IPS-18a (cell line): Measurements from ENCODE around the gene IGDCC3.
"Not testable (repeated sequence)": the region's sequence is repeated elsewhere in the genome, so short reads cannot be mapped to it uniquely, and the experiment has no call there.

Source experiments
- H3K27ac ChIP-seq: one replicate; pipeline ENCODE4 v1.5.1; 2013; ENCODE audit warnings: low read length
- H3K27me3 ChIP-seq: one replicate; pipeline ENCODE4 v1.6.1; 2013; ENCODE audit warnings: mild to moderate bottlenecking, low read length; ENCODE audit not compliant: control insufficient read depth, insufficient read depth
- H3K36me3 ChIP-seq: one replicate; pipeline ENCODE4 v1.6.1; 2013; ENCODE audit warnings: low read depth, low read length; ENCODE audit not compliant: control insufficient read depth
- H3K4me1 ChIP-seq: one replicate; pipeline ENCODE4 v1.6.1; 2013; ENCODE audit warnings: low read depth, low read length; ENCODE audit not compliant: control insufficient read depth
- H3K4me3 ChIP-seq: one replicate; pipeline ENCODE4 v1.5.1; 2013; ENCODE audit warnings: low read length
- H3K9ac ChIP-seq: one replicate; pipeline ENCODE4 v1.6.1; 2013; ENCODE audit warnings: mild to moderate bottlenecking, low read length, moderate library complexity
- H3K9me3 ChIP-seq: one replicate; pipeline ENCODE4 v1.6.1; 2013; ENCODE audit warnings: low read depth, low read length; ENCODE audit not compliant: control insufficient read depth

IGDCC3 gene

DNA sequence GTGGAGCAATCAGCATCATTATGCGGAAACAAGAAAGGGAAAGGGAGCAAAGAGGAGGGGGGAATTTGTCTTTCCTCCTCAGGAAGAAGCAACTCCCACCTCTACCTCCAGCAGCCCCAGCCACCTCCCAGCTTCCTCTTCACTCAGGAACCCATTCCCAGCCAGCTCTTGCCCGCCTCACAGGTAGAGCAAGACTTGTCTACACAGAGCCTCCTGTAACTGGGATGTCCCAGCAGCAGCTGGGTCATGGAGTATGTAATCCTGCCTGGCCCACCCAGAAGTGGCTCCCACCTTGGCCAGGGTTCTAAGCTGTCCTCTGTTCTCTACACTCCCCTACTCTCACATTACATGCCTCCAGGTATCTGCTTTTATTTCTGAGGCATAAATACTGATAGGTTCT lies 14.0 kb downstream of the IGDCC3 start:
- Histone ChIP-seq H3K4me3 (no peak overlapping the region), H3K36me3 (no peaks in the 10 kb centered on the region), H3K9me3 (no peaks in the 10 kb centered on the region), H3K27me3 (peaks cover 8% of the 10 kb centered on the region), H3K27ac (no peak overlapping the region), H3K9ac (no peak overlapping the region), H3K4me1 (peaks cover 41% of the 10 kb centered on the region)

DNA sequence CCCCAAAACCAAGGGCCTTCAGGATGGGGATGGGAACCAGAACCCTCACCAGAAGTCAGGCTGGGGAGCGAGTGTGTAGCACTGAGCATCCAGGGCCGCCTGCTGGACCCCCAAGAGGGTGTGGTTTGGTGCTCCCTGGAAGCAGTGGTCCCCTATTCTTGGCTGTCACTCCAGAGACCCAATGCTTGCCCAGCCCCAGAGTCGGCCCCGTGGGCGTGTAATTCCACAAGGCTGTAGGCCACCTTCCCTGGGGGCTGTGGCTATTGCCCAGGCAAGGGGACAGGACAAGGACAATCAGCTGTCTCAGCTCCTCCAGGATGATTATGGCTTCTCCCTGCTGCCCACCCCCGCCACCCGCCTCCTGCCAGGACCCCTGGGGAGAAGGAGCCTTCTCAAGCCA lies 14.5 kb downstream of the IGDCC3 start:
- H3K27ac ChIP-seq = no peak overlapping the region
- no peak overlapping the region for H3K4me3 ChIP-seq
- peaks cover 12% of the 10 kb centered on the region for H3K27me3 ChIP-seq
- H3K9me3 ChIP-seq = no peaks in the 10 kb centered on the region
- H3K36me3 ChIP-seq = no peaks in the 10 kb centered on the region
- H3K4me1 ChIP-seq = peaks cover 36% of the 10 kb centered on the region
- no peak overlapping the region for H3K9ac ChIP-seq

DNA sequence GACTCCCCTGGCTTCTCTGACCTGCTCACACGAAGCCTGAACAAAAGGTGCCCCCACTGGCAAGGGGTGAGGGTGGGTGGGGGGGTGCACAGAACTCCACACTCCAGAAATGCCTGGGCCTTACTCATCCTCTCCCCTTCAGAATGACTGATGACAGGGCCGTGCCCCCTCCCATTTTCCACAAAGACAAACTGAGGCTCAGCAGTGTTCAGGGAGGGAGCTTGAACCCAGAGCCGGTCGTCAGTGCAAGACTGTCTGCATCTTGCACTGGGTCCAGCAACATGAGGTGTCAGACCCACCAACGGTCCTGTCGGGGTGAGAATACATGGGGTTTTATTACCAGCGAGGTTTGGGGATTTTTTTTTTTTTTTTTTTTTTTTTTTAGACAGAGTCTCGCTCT lies 15.3 kb downstream of the IGDCC3 start:
- Histone ChIP-seq H3K9ac (no peak overlapping the region), H3K27ac (no peak overlapping the region), H3K4me1 (peaks cover 28% of the 10 kb centered on the region), H3K4me3 (no peak overlapping the region), H3K27me3 (peaks cover 20% of the 10 kb centered on the region), H3K9me3 (no peaks in the 10 kb centered on the region), H3K36me3 (no peaks in the 10 kb centered on the region)

DNA sequence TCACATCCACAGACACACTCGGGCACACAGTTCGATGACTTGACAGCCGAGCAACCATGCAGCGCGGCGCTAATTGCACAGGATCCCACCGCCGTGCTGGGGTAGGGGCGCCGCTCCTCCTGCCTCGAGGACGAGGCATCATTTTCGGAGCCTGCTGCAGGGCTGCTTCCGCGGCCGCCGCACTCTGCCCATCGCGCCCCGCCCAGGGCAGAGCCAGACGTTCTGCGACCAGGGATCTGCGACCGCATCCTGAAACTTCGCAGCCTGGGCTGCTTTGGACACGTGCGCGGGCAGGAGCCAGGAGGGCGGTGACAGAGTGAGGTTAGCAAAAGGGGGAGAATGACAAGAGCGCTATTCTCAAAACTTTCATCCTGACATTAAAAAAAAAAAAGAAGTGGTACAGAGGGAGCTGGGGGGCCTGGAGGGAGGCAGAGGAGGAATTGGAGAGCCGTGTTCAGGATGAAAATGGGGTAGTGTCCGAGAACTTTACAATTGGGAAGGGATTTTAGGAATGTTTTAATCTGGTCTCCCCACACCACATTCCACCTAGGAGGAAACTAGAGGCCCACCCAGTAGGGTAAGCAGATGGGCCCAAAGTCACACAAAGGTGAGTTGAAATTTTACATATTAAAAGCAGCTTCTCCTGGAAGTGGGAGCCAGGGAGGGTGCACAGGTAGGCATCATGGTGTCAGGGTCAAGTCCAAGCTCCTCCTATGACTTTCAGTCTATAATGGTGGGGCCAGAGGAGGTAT lies 15.9 kb downstream of the IGDCC3 start:
- H3K4me1 ChIP-seq = peaks cover 26% of the 10 kb centered on the region
- H3K9me3 ChIP-seq = no peaks in the 10 kb centered on the region
- no peak overlapping the region for H3K4me3 ChIP-seq
- no peak overlapping the region for H3K9ac ChIP-seq
- H3K36me3 ChIP-seq = no peaks in the 10 kb centered on the region
- no peak overlapping the region for H3K27ac ChIP-seq
- peaks cover 26% of the 10 kb centered on the region for H3K27me3 ChIP-seq

DNA sequence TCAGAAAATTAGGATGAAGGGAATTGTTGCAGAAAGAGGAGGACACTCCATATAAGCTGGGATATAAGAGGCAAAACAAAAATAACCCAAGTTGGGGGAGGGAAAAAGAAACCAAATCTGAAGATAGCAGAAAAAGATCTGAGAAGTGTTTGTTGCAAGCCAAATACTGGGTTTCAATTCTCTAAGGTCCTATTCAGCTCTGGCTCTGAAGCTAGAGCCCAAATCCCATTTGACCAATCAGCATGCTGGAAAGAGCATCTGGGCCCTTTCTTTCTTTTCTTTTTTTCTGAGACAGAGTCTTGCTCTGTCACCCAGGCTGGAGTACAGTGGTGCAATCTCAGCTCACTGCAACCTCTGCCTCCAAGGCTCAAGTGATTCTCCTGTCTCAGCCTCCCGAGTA lies 17.3 kb downstream of the IGDCC3 start:
- no peaks in the 10 kb centered on the region for H3K9me3 ChIP-seq
- no peak overlapping the region for H3K27ac ChIP-seq
- H3K4me3 ChIP-seq = no peak overlapping the region
- peaks cover 37% of the 10 kb centered on the region for H3K27me3 ChIP-seq
- peaks cover 29% of the 10 kb centered on the region for H3K4me1 ChIP-seq
- H3K36me3 ChIP-seq = no peaks in the 10 kb centered on the region
- no peak overlapping the region for H3K9ac ChIP-seq

DNA sequence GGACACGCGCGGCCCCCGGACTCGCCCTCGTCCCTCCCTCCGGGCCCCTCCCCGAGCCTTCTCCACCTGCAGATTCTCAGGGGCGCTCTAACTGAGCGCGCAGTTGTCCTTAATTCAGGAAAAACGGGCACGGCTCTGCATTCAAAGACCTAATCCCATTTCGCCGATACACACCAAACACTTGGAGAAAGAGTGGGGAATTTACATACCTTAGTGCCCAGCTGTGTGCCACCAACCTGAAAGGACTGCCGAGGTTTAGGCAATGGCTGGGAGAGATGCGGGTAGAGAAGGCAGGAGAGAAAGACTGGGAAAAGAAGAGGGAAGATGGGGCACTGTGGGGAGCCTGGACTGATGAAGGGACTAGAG lies 21.8 kb downstream of the IGDCC3 start:
- H3K27me3 ChIP-seq = peaks cover 50% of the 10 kb centered on the region
- H3K9me3 ChIP-seq = peaks cover 8% of the 10 kb centered on the region
- peak overlapping the region; percentile 65 for H3K9ac ChIP-seq
- no peak overlapping the region for H3K27ac ChIP-seq
- peak overlapping the region; percentile 66 for H3K4me3 ChIP-seq
- H3K36me3 ChIP-seq = no peaks in the 10 kb centered on the region
- peaks cover 13% of the 10 kb centered on the region for H3K4me1 ChIP-seq

DNA sequence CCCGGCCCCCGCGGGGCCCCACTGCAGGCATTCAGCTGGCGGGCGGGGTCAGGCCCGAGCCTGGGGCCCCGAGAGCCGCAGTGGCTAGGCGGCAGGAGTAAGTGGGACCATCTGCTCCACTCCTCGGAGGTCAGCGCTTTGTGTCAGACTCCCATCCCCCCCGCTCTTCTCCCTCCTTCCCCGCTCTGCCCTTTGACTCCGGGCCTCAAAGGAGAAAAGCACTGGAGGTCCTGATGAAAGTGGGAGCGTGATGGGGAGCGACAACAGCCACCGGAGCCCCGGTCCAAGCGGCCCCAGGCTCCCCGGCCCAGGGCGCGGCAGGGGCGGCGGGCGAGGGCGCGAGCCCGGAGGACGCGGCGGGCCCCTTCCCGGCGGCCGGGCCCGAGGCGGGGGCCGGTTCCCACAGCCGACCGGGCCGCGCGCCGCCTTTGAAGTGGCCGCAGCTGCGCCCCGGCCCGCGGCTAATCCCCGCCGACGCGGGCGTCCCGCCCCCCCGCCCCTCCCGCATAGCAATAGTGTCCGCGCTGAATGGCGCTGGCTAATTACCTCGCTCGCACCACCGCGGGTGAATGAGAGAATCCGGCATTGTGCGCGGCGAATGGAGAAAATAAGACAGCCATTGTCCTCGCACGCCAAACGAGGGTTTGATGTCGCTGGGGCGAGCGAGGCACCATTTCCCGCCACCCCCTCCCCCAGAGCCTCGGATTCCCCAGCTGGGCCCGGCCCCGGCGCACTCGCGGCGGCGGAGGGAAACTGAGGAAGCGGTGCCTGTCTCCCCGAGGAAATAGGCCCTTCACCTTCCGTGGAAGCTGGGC lies 22.4 kb downstream of the IGDCC3 start:
- H3K27ac ChIP-seq = no peak overlapping the region
- H3K27me3 ChIP-seq = peaks cover 50% of the 10 kb centered on the region
- peaks cover 13% of the 10 kb centered on the region for H3K4me1 ChIP-seq
- no peaks in the 10 kb centered on the region for H3K36me3 ChIP-seq
- peak overlapping the region; percentile 65 for H3K9ac ChIP-seq
- H3K4me3 ChIP-seq = peak overlapping the region; percentile 66
- H3K9me3 ChIP-seq = peaks cover 8% of the 10 kb centered on the region

DNA sequence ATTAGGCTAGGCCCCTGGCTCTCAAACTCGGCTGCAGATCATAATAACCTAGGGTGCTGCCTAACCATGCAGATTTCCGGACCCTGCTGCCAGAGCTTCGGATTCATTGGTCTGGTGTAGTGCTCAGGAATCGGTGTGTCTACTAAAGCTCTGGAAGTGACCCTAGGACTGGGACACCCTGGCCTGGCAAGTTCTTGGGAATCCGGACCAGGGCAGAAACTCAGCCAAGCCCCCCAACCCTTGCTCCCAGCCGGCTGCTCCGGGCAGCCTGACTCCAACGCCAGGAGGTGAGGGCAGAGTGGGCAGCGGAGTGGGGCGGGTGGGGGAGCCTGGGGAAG lies 23.0 kb downstream of the IGDCC3 start:
- Histone ChIP-seq H3K4me3 (peak overlapping the region; percentile 47), H3K9me3 (peaks cover 8% of the 10 kb centered on the region), H3K9ac (peak overlapping the region; percentile 52), H3K36me3 (no peaks in the 10 kb centered on the region), H3K4me1 (peaks cover 13% of the 10 kb centered on the region), H3K27me3 (peaks cover 47% of the 10 kb centered on the region), H3K27ac (no peak overlapping the region)

DNA sequence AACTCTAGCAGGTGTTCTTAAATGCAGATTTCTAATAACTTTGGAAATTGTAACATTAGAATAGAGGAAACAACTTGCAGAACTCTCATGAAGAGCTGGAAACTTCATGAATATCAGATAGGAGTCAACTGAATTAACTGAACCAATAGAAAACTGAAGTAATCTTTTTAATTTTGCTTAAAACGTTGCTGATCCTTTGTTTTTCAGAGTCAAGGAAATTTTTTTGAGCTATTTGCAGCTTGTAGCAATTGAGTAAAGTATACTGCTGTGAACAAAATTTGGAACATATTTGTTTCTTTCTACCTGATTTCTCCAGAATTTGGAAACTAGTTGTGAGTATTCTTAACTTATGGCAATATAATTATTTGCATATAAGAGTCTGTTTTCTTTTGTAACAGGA lies 25.8 kb downstream of the IGDCC3 start:
- H3K27me3 ChIP-seq = peaks cover 25% of the 10 kb centered on the region
- not testable (repeated sequence) for H3K9me3 ChIP-seq, H3K36me3 ChIP-seq, H3K9ac ChIP-seq, H3K4me3 ChIP-seq, H3K27ac ChIP-seq
- peaks cover 13% of the 10 kb centered on the region for H3K4me1 ChIP-seq

DNA sequence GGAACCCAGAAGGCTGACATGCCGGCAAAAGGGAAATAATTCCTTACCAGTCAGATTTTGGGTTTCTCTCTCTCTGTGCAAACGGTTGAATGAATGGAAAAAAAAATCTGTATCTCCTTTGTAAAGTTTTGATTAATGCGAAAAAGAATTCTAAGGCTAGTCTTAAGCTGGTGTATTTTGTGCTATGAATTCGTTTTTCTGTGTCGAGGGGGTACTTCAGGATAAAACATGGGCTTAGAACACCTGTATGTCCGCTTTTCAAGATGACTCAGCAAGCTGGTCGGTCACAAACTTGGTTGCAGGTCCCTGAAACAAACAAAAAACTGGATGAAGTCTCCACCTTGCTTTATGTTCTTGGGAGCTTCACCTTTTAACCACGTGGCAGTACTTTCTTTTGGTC lies 28.5 kb downstream of the IGDCC3 start:
- Histone ChIP-seq H3K4me1 (peaks cover under 1% of the 10 kb centered on the region), H3K27ac (no peak overlapping the region), H3K4me3 (no peak overlapping the region), H3K27me3 (peaks cover 6% of the 10 kb centered on the region), H3K9me3 (peaks cover 8% of the 10 kb centered on the region), H3K36me3 (no peaks in the 10 kb centered on the region), H3K9ac (no peak overlapping the region)

DNA sequence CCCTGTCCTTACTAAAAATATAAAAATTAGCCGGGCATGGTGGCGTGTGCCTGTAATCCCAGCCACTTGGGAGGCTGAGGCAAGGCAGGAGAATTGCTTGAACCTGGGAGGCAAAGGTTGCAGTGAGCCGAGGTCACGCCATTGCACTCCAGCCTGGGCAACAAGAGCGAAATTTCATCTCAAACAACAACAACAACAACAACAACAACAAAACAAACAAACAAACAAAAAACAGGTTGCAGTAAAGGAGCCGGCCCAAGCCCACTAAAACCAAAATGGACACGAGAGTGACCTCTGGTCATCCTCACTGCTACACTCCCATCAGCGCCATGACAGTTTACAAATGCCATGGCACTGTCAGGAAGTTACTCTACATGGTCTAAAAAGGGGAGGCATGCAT lies 30.0 kb downstream of the IGDCC3 start:
- H3K27ac ChIP-seq, H3K9ac ChIP-seq, H3K36me3 ChIP-seq, H3K27me3 ChIP-seq, H3K4me3 ChIP-seq, H3K4me1 ChIP-seq, H3K9me3 ChIP-seq: not testable (repeated sequence)
